BE2C (cell line): ENCODE data around the gene BMPR1A.
"Not testable (repeated sequence)": the region's sequence is repeated elsewhere in the genome, so short reads cannot be mapped to it uniquely, and the experiment has no call there.

Experiments used
- DNase-seq: peaks from one replicate; pipeline ENCODE4 v3.0.0-alpha.2; 2020
- H3K27me3 ChIP-seq: fragments of 250-450 bp; sonication (Bioruptor Pico); 2 replicates; pipeline ENCODE4 v1.5.1; 2020; ENCODE audit warnings: mild to moderate bottlenecking
- H3K36me3 ChIP-seq: fragments of 250-450 bp; sonication (Bioruptor Pico); 2 replicates; pipeline ENCODE4 v1.5.1; 2020; ENCODE audit warnings: mild to moderate bottlenecking
- H3K4me1 ChIP-seq: fragments of 250-450 bp; sonication (Bioruptor Pico); 2 replicates; pipeline ENCODE4 v1.5.1; 2020
- H3K4me3 ChIP-seq: 2 replicates; pipeline ENCODE4 v1.5.1; 2011; ENCODE audit warnings: low read depth, low read length
- H3K9me3 ChIP-seq: fragments of 250-450 bp; sonication (Bioruptor Pico); 2 replicates; pipeline ENCODE4 v1.5.1; 2020
- CTCF ChIP-seq: IDR thresholded peaks from 2 replicates; pipeline ENCODE4 v1.5.1; 2012; ENCODE audit warnings: mild to moderate bottlenecking, low read depth, low read length

The BMPR1A gene

GRCh38 chr10:86937502-86938154 is 181.2 kb downstream of the BMPR1A start:
- Histone ChIP-seq H3K4me3 (no peak overlapping the region), H3K36me3 (no peaks in the 10 kb centered on the region), H3K9me3 (no peaks in the 10 kb centered on the region), H3K4me1 (no peaks in the 10 kb centered on the region), H3K27me3 (no peaks in the 10 kb centered on the region)
- no peak for TF ChIP-seq CTCF
- DNase-seq: no peak

GRCh38 chr10:86938260-86938659 is 181.8 kb downstream of the BMPR1A start:
- Histone ChIP-seq H3K9me3 (no peaks in the 10 kb centered on the region), H3K4me3 (no peak overlapping the region), H3K4me1 (no peaks in the 10 kb centered on the region), H3K36me3 (no peaks in the 10 kb centered on the region), H3K27me3 (no peaks in the 10 kb centered on the region)
- DNase-seq: no peak
- no peak for TF ChIP-seq CTCF

GRCh38 chr10:86940076-86940475 is 183.7 kb downstream of the BMPR1A start:
- not testable (repeated sequence) for DNase-seq, H3K4me3 ChIP-seq

GRCh38 chr10:86940677-86941076 is 184.3 kb downstream of the BMPR1A start:
- Histone ChIP-seq H3K36me3 (no peaks in the 10 kb centered on the region), H3K9me3 (no peaks in the 10 kb centered on the region), H3K4me3 (no peak overlapping the region), H3K4me1 (no peaks in the 10 kb centered on the region), H3K27me3 (no peaks in the 10 kb centered on the region)
- TF ChIP-seq CTCF: no peak
- DNase-seq: no peak

More at GRCh38 chr10:86940076-86940475, 183.7 kb downstream of the BMPR1A start:
- not testable (repeated sequence) for H3K9me3 ChIP-seq, H3K27me3 ChIP-seq, H3K4me1 ChIP-seq, H3K36me3 ChIP-seq

- H3K4me3 ChIP-seq: no peak overlapping the region
- H3K4me1 ChIP-seq: no peaks in the 10 kb centered on the region
- H3K27me3 ChIP-seq: no peaks in the 10 kb centered on the region
- no peaks in the 10 kb centered on the region for H3K36me3 ChIP-seq
- TF ChIP-seq CTCF: no peak
- H3K9me3 ChIP-seq: no peaks in the 10 kb centered on the region
- DNase-seq: no peak
These were observed 185.0 kb downstream of the BMPR1A start for GRCh38 chr10:86941426-86941825.

- TF ChIP-seq CTCF: no peak
- no peak for DNase-seq
- H3K36me3 ChIP-seq: no peaks in the 10 kb centered on the region
- H3K27me3 ChIP-seq: no peaks in the 10 kb centered on the region
- no peaks in the 10 kb centered on the region for H3K4me1 ChIP-seq
- no peaks in the 10 kb centered on the region for H3K9me3 ChIP-seq
- no peak overlapping the region for H3K4me3 ChIP-seq
These were observed 185.6 kb downstream of the BMPR1A start for GRCh38 chr10:86941991-86942421.
